GM10266 (cell line): ENCODE results near the gene GUK1.

Source experiments
- DNase-seq: peaks from one replicate; pipeline ENCODE4 v3.0.0; 2012; ENCODE audit errors: extremely low spot score
- CTCF ChIP-seq: IDR thresholded peaks from 2 replicates; pipeline ENCODE4 v1.5.1; 2012; ENCODE audit warnings: mild to moderate bottlenecking, low read depth; ENCODE audit not compliant: control insufficient read depth, insufficient read depth; ENCODE audit errors: missing control alignments

The GUK1 gene

GRCh38 chr1:228156941-228157728, 17.1 kb downstream of the GUK1 start:
- no peak for DNase-seq
- no peak for TF ChIP-seq CTCF

- no peak for TF ChIP-seq CTCF
- no peak for DNase-seq
Observed at GRCh38 chr1:228157729-228158126, 17.6 kb downstream of the GUK1 start.

GRCh38 chr1:228158151-228159007, 18.3 kb downstream of the GUK1 start:
- no peak for TF ChIP-seq CTCF
- no peak for DNase-seq

GRCh38 chr1:228159008-228159665, 19.1 kb downstream of the GUK1 start:
- DNase-seq: no peak
- no peak for TF ChIP-seq CTCF

GRCh38 chr1:228160201-228160761, 20.2 kb downstream of the GUK1 start:
- no peak for TF ChIP-seq CTCF
- DNase-seq: no peak

GRCh38 chr1:228161362-228161761, 21.3 kb downstream of the GUK1 start:
- DNase-seq: no peak
- TF ChIP-seq CTCF: no peak
